B cell (primary cell): ENCODE data around the gene XPO1. TPM values are rescaled to one million over a fixed set of nuclear protein-coding genes. Genes with fewer than 3 reads are reported as not detected.

Experiments used
- ATAC-seq: fragments of 200-7000 bp; cut with Tn5 transposase; one replicate; pipeline ENCODE4 v1.10.0; 2021; ENCODE audit warnings: low read depth, mild to moderate bottlenecking, moderate number of reproducible peaks, moderate library complexity
- CTCF ChIA-PET: fragments of 350-600 bp; sonication (Branson Sonifier 250); formaldehyde crosslinking; loops from one replicate; lab custom pipeline; 2021; ENCODE audit warnings: antibody characterized with exemption, inconsistent platforms; lab: Charles Lee
- POLR2A ChIA-PET: fragments of 350-600 bp; sonication (Branson Sonifier 250); formaldehyde crosslinking; loops from one replicate; lab custom pipeline; 2021; ENCODE audit warnings: antibody characterized with exemption; lab: Charles Lee
- DNase-seq: peaks from one replicate; pipeline ENCODE4 v3.0.0; 2013
- H2AFZ ChIP-seq: 2 replicates; pipeline ENCODE4 v1.6.1; 2012; ENCODE audit warnings: mild to moderate bottlenecking, low read depth, low read length; ENCODE audit not compliant: insufficient read depth, poor library complexity, severe bottlenecking
- H3K27ac ChIP-seq, 2 donors: 1 replicate in 1 of 2; 2 replicates in 1 of 2; pipeline ENCODE4 v1.5.1; 2012 to 2013; ENCODE audit warnings: low read length in 2 of 2, mild to moderate bottlenecking in 2 of 2, moderate library complexity in 1 of 2
- H3K27me3 ChIP-seq, 4 experiments: fragments of 200-600 bp in 1 of 4; sonication (generic) in 1 of 4; replicated peaks in 1 of 4; 1 replicate in 2 of 4; 2 replicates in 2 of 4; pipeline versions ENCODE4 v1.6.1 to v1.7.0; 2013 to 2016; ENCODE audit warnings: low read length in 3 of 4, mild to moderate bottlenecking in 2 of 4, mixed read lengths in 1 of 4, moderate library complexity in 1 of 4; ENCODE audit not compliant: insufficient read depth in 4 of 4, control insufficient read depth in 3 of 4; ENCODE audit errors: control extremely low read depth in 1 of 4
- H3K36me3 ChIP-seq, 2 experiments: replicated peaks in 1 of 2; 1 replicate in 1 of 2; 2 replicates in 1 of 2; pipeline versions ENCODE4 v1.6.1 to v1.7.1; 2013; ENCODE audit warnings: low read length in 1 of 2; ENCODE audit not compliant: insufficient read depth in 2 of 2, control insufficient read depth in 1 of 2; ENCODE audit errors: control extremely low read depth in 1 of 2, extremely low read depth in 1 of 2
- H3K4me1 ChIP-seq, 2 donors: fragments of 200-600 bp in 1 of 2; sonication (generic) in 1 of 2; 1 replicate in 1 of 2; 2 replicates in 1 of 2; pipeline versions ENCODE4 v1.5.1 to v1.6.1; 2013 to 2017; ENCODE audit warnings: low read length in 2 of 2; ENCODE audit not compliant: control insufficient read depth in 2 of 2, insufficient read depth in 2 of 2
- H3K4me2 ChIP-seq: replicated peaks from 2 replicates; pipeline ENCODE3; 2012; ENCODE audit warnings: mild to moderate bottlenecking, low read depth, low read length; ENCODE audit not compliant: poor library complexity, severe bottlenecking
- H3K4me3 ChIP-seq, 5 experiments: fragments of 200-600 bp in 1 of 5; sonication (generic) in 1 of 5; 1 replicate in 3 of 5; 2 replicates in 2 of 5; pipeline versions ENCODE4 v1.5.1 to v1.7.0; 2011 to 2016; ENCODE audit warnings: low read length in 4 of 5, mild to moderate bottlenecking in 4 of 5, low read depth in 2 of 5, control low read depth in 1 of 5, moderate library complexity in 1 of 5; ENCODE audit not compliant: insufficient read depth in 1 of 5; ENCODE audit errors: control extremely low read depth in 1 of 5, extremely low read depth in 1 of 5
- H3K79me2 ChIP-seq: fragments of 200-600 bp; sonication (generic); one replicate; pipeline ENCODE4 v1.6.0; 2016; ENCODE audit warnings: low read length; ENCODE audit not compliant: control insufficient read depth, insufficient read depth
- H3K9ac ChIP-seq: fragments of 200-600 bp; sonication (generic); 2 replicates; pipeline ENCODE4 v1.6.1; 2017; ENCODE audit warnings: mild to moderate bottlenecking, low read length, moderate library complexity
- H3K9me3 ChIP-seq, 3 donors: one replicate each; pipeline versions ENCODE4 v1.6.1 to v1.7.1; 2013; ENCODE audit warnings: low read length in 2 of 3; ENCODE audit not compliant: control insufficient read depth in 2 of 3, insufficient read depth in 1 of 3; ENCODE audit errors: control extremely low read depth in 1 of 3
- H4K20me1 ChIP-seq: 2 replicates; pipeline ENCODE4 v1.6.0; 2012; ENCODE audit warnings: mild to moderate bottlenecking, low read length; ENCODE audit not compliant: insufficient read depth, control insufficient read depth, poor library complexity, severe bottlenecking
- H3K27ac Mint-ChIP-seq: one replicate; pipeline ENCODE4 v1.8.0; 2021; ENCODE audit warnings: mixed read lengths
- H3K27me3 Mint-ChIP-seq: one replicate; pipeline ENCODE4 v1.8.0; 2021; ENCODE audit warnings: mixed read lengths
- H3K4me1 Mint-ChIP-seq: one replicate; pipeline ENCODE4 v1.8.0; 2021; ENCODE audit warnings: mixed read lengths
- H3K4me3 Mint-ChIP-seq: one replicate; pipeline ENCODE4 v1.8.0; 2021; ENCODE audit warnings: mixed read lengths
- H3K9me3 Mint-ChIP-seq: one replicate; pipeline ENCODE4 v1.8.0; 2022; ENCODE audit warnings: mixed read lengths; ENCODE audit not compliant: insufficient read depth
- CTCF ChIP-seq: fragments of 200-600 bp; IDR thresholded peaks from one replicate; pipeline ENCODE4 v1.8.0; 2022; ENCODE audit warnings: antibody characterized with exemption, mild to moderate bottlenecking
- EZH2 ChIP-seq: IDR thresholded peaks from 2 replicates; pipeline ENCODE4 v1.6.1; 2012; ENCODE audit warnings: borderline replicate concordance, low read depth, mild to moderate bottlenecking, moderate library complexity, low read length; ENCODE audit not compliant: insufficient read depth, poor library complexity, severe bottlenecking
- WGBS: methylation state at CpG from one replicate; pipeline ENCODE4 v1.1.5; 2013; ENCODE audit warnings: missing lambda C conversion rate; ENCODE audit not compliant: insufficient coverage; 5-methylcytosine and 5-hydroxymethylcytosine counted together
- intact Hi-C: fragments of 100-400 bp; cut with micrococcal nuclease; formaldehyde crosslinking; loops from one replicate; pipeline ENCODE4 v1.10.0; 2022
- polyA plus RNA-seq: library from polyadenylated mRNA; depleted of rRNA; stranded (reverse); fragments of >200 nt; gene quantifications from 2 replicates; pipeline ENCODE4 v1.2.3, GENCODE V29; 2012
- total RNA-seq, 2 donors: library from RNA; stranded (reverse); fragments of 120-200 nt in 1 of 2; gene quantifications; 1 replicate in 1 of 2; 2 replicates in 1 of 2; pipeline versions ENCODE4 v1.2.3 to v1.2.4, GENCODE V29; 2013 to 2022

The XPO1 gene
- total and polyA plus RNA-seq, 2 donors (not counting 1 experiment from before 2014, with no cell fraction given), result 43.8 to 208 TPM

- POLR2A ChIA-PET, result interaction anchor here (0.6 to 0.7 kb wide), 2 partner anchors 14 to 120 kb away, joined by 3 to 14 read pairs; no protein-coding TSS in a partner anchor
- Histone ChIP-seq H3K4me3 (no peak overlapping the region), H3K4me2 (no peak overlapping the region), H2AFZ (no peak overlapping the region), H3K9ac (no peak overlapping the region), H3K9me3 (peaks cover 0 to 22% (median 4%) of the 10 kb centered on the region in 3 donors), H3K27me3 (no peaks in the 10 kb centered on the region), H3K27ac (no peak overlapping the region), H3K4me1 (peaks cover 57 to 59% of the 10 kb centered on the region in 2 donors), H3K36me3 (no peaks in the 10 kb centered on the region), H4K20me1 (peaks cover 77% of the 10 kb centered on the region), H3K79me2 (peaks cover 99% of the 10 kb centered on the region)
- H3K4me3 Mint-ChIP-seq, result peak overlapping the region; percentile 9
- CTCF ChIA-PET, result interaction anchor here (0.7 to 5.2 kb wide), 3 partner anchors 11 to 14 kb away, joined by 3 to 29 read pairs (median 3); no protein-coding TSS in a partner anchor
- intact Hi-C loops, result no loop called here
- DNase-seq (no peak), ATAC-seq (no peak)
- TF ChIP-seq EZH2 (no peak), CTCF (no peak)
- peak overlapping the region; percentile 47 for H3K27ac Mint-ChIP-seq
- H3K9me3 Mint-ChIP-seq, result peaks cover 8% of the 10 kb centered on the region
- no peaks in the 10 kb centered on the region for H3K27me3 Mint-ChIP-seq
- WGBS, result 94% methylated on average over 7 of the region's 7 CpGs
- peaks cover 81% of the 10 kb centered on the region for H3K4me1 Mint-ChIP-seq
These were observed 98.7 kb downstream of the XPO1 start for GRCh38 chr2:61439241-61440002.

GRCh38 chr2:61438670-61439069, 99.5 kb downstream of the XPO1 start:
- Histone ChIP-seq H3K9ac (no peak overlapping the region), H3K4me3 (no peak overlapping the region), H3K4me1 (peaks cover 57 to 61% of the 10 kb centered on the region in 2 donors), H3K9me3 (peaks cover 0 to 22% (median 4%) of the 10 kb centered on the region in 3 donors), H2AFZ (no peak overlapping the region), H3K79me2 (peaks cover 99% of the 10 kb centered on the region), H4K20me1 (peaks cover 78% of the 10 kb centered on the region), H3K36me3 (no peaks in the 10 kb centered on the region), H3K4me2 (no peak overlapping the region), H3K27me3 (no peaks in the 10 kb centered on the region), H3K27ac (peak overlapping the region in 1 of 2 donors; percentile 34)
- no peak for ATAC-seq
- ChIA-PET CTCF (interaction anchor here (0.7 to 5.2 kb wide), 3 partner anchors 10 to 14 kb away, joined by 3 to 29 read pairs (median 3); no protein-coding TSS in a partner anchor), POLR2A (interaction anchor here (0.6 to 0.7 kb wide), 3 partner anchors 14 to 121 kb away, joined by 3 to 14 read pairs (median 3); no protein-coding TSS in a partner anchor)
- intact Hi-C loops, result no loop called here
- H3K4me1 Mint-ChIP-seq, result peaks cover 82% of the 10 kb centered on the region
- H3K4me3 Mint-ChIP-seq, result peak overlapping the region; percentile 26
- H3K27ac Mint-ChIP-seq, result peak overlapping the region; percentile 47
- TF ChIP-seq EZH2, result no peak
- no peak for TF ChIP-seq CTCF
- peaks cover 7% of the 10 kb centered on the region for H3K9me3 Mint-ChIP-seq
- H3K27me3 Mint-ChIP-seq, result no peaks in the 10 kb centered on the region
- DNase-seq, result no peak
